Heart left ventricle (tissue), 16 donors: ENCODE measurements around the gene KIAA1958. TPM values are rescaled to one million over a fixed set of nuclear protein-coding genes. Genes with fewer than 3 reads are reported as not detected.
"Not testable (repeated sequence)": the region's sequence is repeated elsewhere in the genome, so short reads cannot be mapped to it uniquely, and the experiment has no call there.

Source experiments
- ATAC-seq, 4 donors: fragments of 200-7000 bp; cut with Tn5 transposase; one replicate each; pipeline ENCODE4 v1.9.1; 2020 to 2022; ENCODE audit warnings: moderate library complexity in 4 of 4, mild to moderate bottlenecking in 3 of 4, moderate number of reproducible peaks in 1 of 4
- DNase-seq, 5 donors: peaks; one replicate each; pipeline ENCODE4 v3.0.0-alpha.2; 2020
- H3K27ac ChIP-seq, 12 donors: fragments of 200-600 bp; sonication (generic) in 4 of 12; one replicate each; pipeline versions ENCODE4 v1.5.0 to v1.8.0; 2016 to 2022; ENCODE audit warnings: mild to moderate bottlenecking in 2 of 12
- H3K27me3 ChIP-seq, 9 donors: fragments of 200-600 bp; sonication (generic) in 2 of 9; one replicate each; pipeline versions ENCODE4 v1.5.1 to v1.8.0; 2016 to 2022; ENCODE audit warnings: mild to moderate bottlenecking in 3 of 9
- H3K36me3 ChIP-seq, 9 donors: fragments of 200-600 bp; sonication (generic) in 2 of 9; one replicate each; pipeline versions ENCODE4 v1.5.0 to v1.8.0; 2018 to 2022; ENCODE audit warnings: mild to moderate bottlenecking in 2 of 9
- H3K4me1 ChIP-seq, 12 donors: fragments of 200-600 bp; sonication (generic) in 4 of 12; one replicate each; pipeline versions ENCODE4 v1.5.0 to v1.8.0; 2016 to 2022; ENCODE audit warnings: mild to moderate bottlenecking in 3 of 12
- H3K4me3 ChIP-seq, 12 donors: fragments of 200-600 bp; sonication (generic) in 4 of 12; one replicate each; pipeline versions ENCODE4 v1.5.0 to v1.8.0; 2017 to 2022; ENCODE audit warnings: mild to moderate bottlenecking in 9 of 12, moderate library complexity in 4 of 12
- H3K9me3 ChIP-seq, 12 donors: fragments of 200-600 bp; sonication (generic) in 4 of 12; one replicate each; pipeline versions ENCODE4 v1.5.0 to v1.8.0; 2016 to 2022; ENCODE audit warnings: mild to moderate bottlenecking in 1 of 12
- CTCF ChIP-seq, 12 donors: fragments of 200-600 bp; sonication (generic) in 4 of 12; IDR thresholded peaks; one replicate each; pipeline versions ENCODE4 v1.5.0 to v1.8.0; 2018 to 2022; ENCODE audit warnings: antibody characterized with exemption in 12 of 12, mild to moderate bottlenecking in 5 of 12
- POLR2A ChIP-seq, 2 donors: fragments of 450-650 bp; IDR thresholded peaks; one replicate each; pipeline ENCODE4 v1.6.1; 2017; ENCODE audit warnings: antibody characterized with exemption in 2 of 2, mild to moderate bottlenecking in 2 of 2, moderate library complexity in 2 of 2
- WGBS, 4 donors: extraction: QIAGEN DNeasy Blood & Tissue Kit in 2 of 4; methylation state at CpG; one replicate each; pipeline versions ENCODE4 v1.1.5 to v1.1.7; 2013 to 2018; 5-methylcytosine and 5-hydroxymethylcytosine counted together
- intact Hi-C, 10 donors: fragments of 100-400 bp; cut with DNase I; formaldehyde crosslinking; loops; one replicate each; pipeline versions ENCODE4 v1.11.1 to v1.14.2; 2022
- polyA plus RNA-seq, 2 donors: library from polyadenylated mRNA; stranded (reverse); fragments of 200-250 nt; gene quantifications; one replicate each; pipeline ENCODE4 v1.2.3, GENCODE V29; 2013
- total RNA-seq, 9 donors: library from RNA; depleted of rRNA in 2 of 9; stranded (reverse); fragments of >200 nt in 2 of 9; fragmentation: NEBNext Ultra II Directional in 3 of 9; extraction: Animal tissue kit (Norgen Biotek cat#: 25700) in 3 of 9; gene quantifications; one replicate each; pipeline versions ENCODE4 v1.1.0 to v1.2.4, GENCODE V29; 2016 to 2023
- donor health status: ischemic (EF 13 %, LVEDD 7.1; RV severe dilation, severe dysfunction).
- donor health status: healthy with polysubstance abuse.
- donor health status: DM: no; HTN: yes; CAD: no.
- donor health status: DM: no; HTN: no; CAD: no.
- donor health status: ischemic (EF 25% LVEDD 6.9; RV normal size, moderate dysfunction).
- donor health status: ischemic (EF 25% LVEDD 5.7; RV mildly dilated, moderate dysfunction).
- donor health status: healthy.
- donor health status: DM: yes; HTN: yes; CAD: no.
- donor health status: ischemic (EF 35%, LVEDD 5.7; RV mildly dilated, moderate dysfunction).
- donor health status: nonischemic (EF 11% LVEDD 7.7; RV severe dilation, severe dysfunction).
- donor health status: DM: yes; HTN: yes; CAD: no.
- donor health status: PGD.
- donor health status: ischemic (EF 29% LVEDD 5.4; RV normal size, mild dysfunction).
- donor health status: nonischemic (EF 23%, LVEDD 6.1; RV moderate dilation, normal function).

KIAA1958 gene
- total and polyA plus RNA-seq, 11 donors: 0.99 to 8.5 (median 5.8) TPM

- Histone ChIP-seq H3K27ac (no peak overlapping the region), H3K4me3 (no peak overlapping the region), H3K27me3 (no peaks in the 10 kb centered on the region), H3K36me3 (peaks cover 0 to under 1% (median 0%) of the 10 kb centered on the region in 9 donors), H3K9me3 (no peaks in the 10 kb centered on the region), H3K4me1 (no peaks in the 10 kb centered on the region)
- intact Hi-C loops: no loop called here
- TF ChIP-seq POLR2A (IDR thresholded peaks at IDR 0.05) (no peak), CTCF (IDR thresholded peaks at IDR 0.05) (no peak)
- WGBS, 4 donors: 86 to 94% (median 89%) methylated on average over 3 of the region's 3 CpGs
- no peak for DNase-seq
- ATAC-seq: no peak
These were observed 177.9 kb downstream of the KIAA1958 start for GRCh38 chr9:112664531-112664930.

- no peak overlapping the region for H3K27ac ChIP-seq
- intact Hi-C loops: no loop called here
- DNase-seq: no peak
- H3K36me3 ChIP-seq: no peaks in the 10 kb centered on the region
- WGBS, 4 donors: 77 to 88% (median 85%) methylated on average over 4 of the region's 4 CpGs
- H3K4me3 ChIP-seq: no peak overlapping the region
- TF ChIP-seq CTCF (IDR thresholded peaks at IDR 0.05) (peak in 4 of 12 donors; percentile 8 to 29 (median 26)), POLR2A (IDR thresholded peaks at IDR 0.05) (no peak)
- no peaks in the 10 kb centered on the region for H3K27me3 ChIP-seq
- ATAC-seq: no peak
- no peaks in the 10 kb centered on the region for H3K4me1 ChIP-seq
- no peaks in the 10 kb centered on the region for H3K9me3 ChIP-seq
These were observed 178.7 kb downstream of the KIAA1958 start for GRCh38 chr9:112665347-112665746.

GRCh38 chr9:112669326-112669725 is 182.7 kb downstream of the KIAA1958 start:
- Histone ChIP-seq H3K36me3 (no peaks in the 10 kb centered on the region), H3K4me3 (no peak overlapping the region), H3K4me1 (no peaks in the 10 kb centered on the region), H3K9me3 (no peaks in the 10 kb centered on the region), H3K27me3 (no peaks in the 10 kb centered on the region), H3K27ac (no peak overlapping the region)
- TF ChIP-seq POLR2A (IDR thresholded peaks at IDR 0.05) (no peak), CTCF (IDR thresholded peaks at IDR 0.05) (no peak)
- DNase-seq (no peak), ATAC-seq (no peak)
- intact Hi-C loops: no loop called here
- 91 to 98% (median 97%) methylated on average over 2 of the region's 2 CpGs for WGBS, 4 donors

- no peak overlapping the region for H3K27ac ChIP-seq
- peaks cover 0 to under 1% (median 0%) of the 10 kb centered on the region in 12 donors for H3K9me3 ChIP-seq
- no peak for ATAC-seq
- intact Hi-C loops: no loop called here
- DNase-seq: no peak
- H3K27me3 ChIP-seq: no peaks in the 10 kb centered on the region
- no peaks in the 10 kb centered on the region for H3K4me1 ChIP-seq
- H3K4me3 ChIP-seq: no peak overlapping the region
- H3K36me3 ChIP-seq: no peaks in the 10 kb centered on the region
- no peak for TF ChIP-seq POLR2A (IDR thresholded peaks at IDR 0.05)
- no peak for TF ChIP-seq CTCF (IDR thresholded peaks at IDR 0.05)
- WGBS, 4 donors: 52 to 65% (median 58%) methylated on average over 7 of the region's 7 CpGs
These were observed 184.5 kb downstream of the KIAA1958 start for GRCh38 chr9:112670991-112671625.

- H3K27ac ChIP-seq, ATAC-seq, H3K4me1 ChIP-seq, H3K4me3 ChIP-seq, H3K27me3 ChIP-seq, DNase-seq, intact Hi-C loops, H3K36me3 ChIP-seq: not testable (repeated sequence)
- WGBS, 4 donors: 92 to 94% (median 93%) methylated on average over 4 of the region's 4 CpGs
- H3K9me3 ChIP-seq: peaks cover 0 to 20% (median 12%) of the 10 kb centered on the region in 12 donors
These were observed 186.6 kb downstream of the KIAA1958 start for GRCh38 chr9:112673221-112673620.
